Hematopoietic multipotent progenitor cell treated with erythropoietin and hydrocortisone succinate and interleukin-3 and kit ligand, for 8 days (in vitro differentiated cells): ENCODE results near the gene CLDN5.
"Not testable (repeated sequence)": the region's sequence is repeated elsewhere in the genome, so short reads cannot be mapped to it uniquely, and the experiment has no call there.

Source experiments
- DNase-seq: peaks from one replicate; pipeline ENCODE4 v3.0.0-alpha.2; 2015

CLDN5 gene

GRCh38 chr22:19524170-19525115 lies at the start of gene CLDN5:
Gene CLDN5, minus strand, starts transcription at chr22:19524410. Its CDS starts 155 bp downstream, at chr22:19524255.
- no peak for DNase-seq

GRCh38 chr22:19571995-19572394 lies 47.8 kb upstream of the CLDN5 start:
- no peak for DNase-seq

GRCh38 chr22:19571207-19571795 lies 47.1 kb upstream of the CLDN5 start:
- DNase-seq = no peak

GRCh38 chr22:19569976-19570375 lies 45.8 kb upstream of the CLDN5 start:
- DNase-seq = no peak

- DNase-seq = no peak
Observed at GRCh38 chr22:19569276-19569640, 45.0 kb upstream of the CLDN5 start.

GRCh38 chr22:19568337-19569275 lies 44.4 kb upstream of the CLDN5 start:
- DNase-seq = no peak

GRCh38 chr22:19567157-19568009 lies 43.2 kb upstream of the CLDN5 start:
- DNase-seq = no peak

- no peak for DNase-seq
Observed at GRCh38 chr22:19566279-19567156, 42.3 kb upstream of the CLDN5 start.

- no peak for DNase-seq
Observed at GRCh38 chr22:19565382-19566278, 41.4 kb upstream of the CLDN5 start.

GRCh38 chr22:19559956-19560355 lies 35.7 kb upstream of the CLDN5 start:
- DNase-seq = no peak

- DNase-seq = no peak
Observed at GRCh38 chr22:19559324-19559811, 35.2 kb upstream of the CLDN5 start.

GRCh38 chr22:19556963-19557545 lies 32.8 kb upstream of the CLDN5 start:
- DNase-seq = no peak

- DNase-seq = no peak
Observed at GRCh38 chr22:19555651-19556050, 31.4 kb upstream of the CLDN5 start.

GRCh38 chr22:19554834-19555404 lies 30.7 kb upstream of the CLDN5 start:
- DNase-seq = no peak

- no peak for DNase-seq
Observed at GRCh38 chr22:19553201-19553600, 29.0 kb upstream of the CLDN5 start.

GRCh38 chr22:19550382-19550781 lies 26.2 kb upstream of the CLDN5 start:
- DNase-seq = no peak

- no peak for DNase-seq
Observed at GRCh38 chr22:19549428-19549827, 25.2 kb upstream of the CLDN5 start.

GRCh38 chr22:19548964-19549363 lies 24.8 kb upstream of the CLDN5 start:
- DNase-seq = no peak

GRCh38 chr22:19548427-19548826 lies 24.2 kb upstream of the CLDN5 start:
- not testable (repeated sequence) for DNase-seq
